PC-3 (cell line): ENCODE measurements around the gene KCNH8. TPM values are rescaled to one million over a fixed set of nuclear protein-coding genes. Genes with fewer than 3 reads are reported as not detected.

Source experiments
- ATAC-seq: fragments of 200-7000 bp; cut with Tn5 transposase; 2 replicates; pipeline ENCODE4 v1.9.1; 2020; ENCODE audit warnings: mild to moderate bottlenecking, moderate library complexity
- BruUV-seq: library from RNA; stranded (reverse); fragments of 400-500 nt; replicated peaks from 2 replicates; lab custom pipeline; 2021; lab: Mats Ljungman, UMichigan
- CTCF ChIA-PET: fragments of 300-600 bp; sonication (Branson Sonifier 250); formaldehyde crosslinking; loops from one replicate; lab custom pipeline; 2022; ENCODE audit warnings: antibody characterized with exemption; lab: Charles Lee
- POLR2A ChIA-PET: fragments of 300-600 bp; sonication (Branson Sonifier 250); formaldehyde crosslinking; loops from one replicate; lab custom pipeline; 2022; ENCODE audit warnings: antibody characterized with exemption; ENCODE audit not compliant: unreplicated experiment; lab: Charles Lee
- DNase-seq: peaks from one replicate; pipeline ENCODE4 v3.0.0-alpha.2; 2015
- H2AFZ ChIP-seq: fragments of 300-600 bp; sonication (generic); 2 replicates; pipeline ENCODE4 v1.6.0; 2016; ENCODE audit warnings: antibody characterized with exemption, low read length
- H3F3A ChIP-seq: fragments of 300-600 bp; sonication (generic); one replicate; pipeline ENCODE4 v1.6.0; 2017; ENCODE audit warnings: antibody characterized with exemption, low read length, control low read depth, mild to moderate bottlenecking; ENCODE audit not compliant: unreplicated experiment
- H3K27ac ChIP-seq: fragments of 300-600 bp; sonication (generic); 2 replicates; pipeline ENCODE4 v1.5.1; 2016; ENCODE audit warnings: mild to moderate bottlenecking, low read length
- H3K27me3 ChIP-seq: fragments of 300-600 bp; sonication (generic); 2 replicates; pipeline ENCODE4 v1.6.1; 2016; ENCODE audit warnings: low read length, mixed read lengths
- H3K36me3 ChIP-seq: fragments of 300-600 bp; sonication (generic); 2 replicates; pipeline ENCODE4 v1.6.1; 2016; ENCODE audit warnings: low read depth, mixed run types, low read length, mixed read lengths
- H3K4me1 ChIP-seq: fragments of 300-600 bp; sonication (generic); 2 replicates; pipeline ENCODE4 v1.5.1; 2016; ENCODE audit warnings: low read length; ENCODE audit not compliant: insufficient read depth
- H3K4me2 ChIP-seq: fragments of 300-600 bp; sonication (generic); 2 replicates; pipeline ENCODE4 v1.6.0; 2016; ENCODE audit warnings: low read length
- H3K4me3 ChIP-seq: fragments of 300-600 bp; sonication (generic); 2 replicates; pipeline ENCODE4 v1.5.1; 2016; ENCODE audit warnings: mild to moderate bottlenecking, low read length, mixed read lengths
- H3K79me2 ChIP-seq: fragments of 300-600 bp; sonication (generic); 2 replicates; pipeline ENCODE4 v1.6.1; 2017; ENCODE audit warnings: low read length, mixed read lengths
- H3K9ac ChIP-seq: fragments of 300-600 bp; sonication (generic); 2 replicates; pipeline ENCODE4 v1.6.0; 2016; ENCODE audit warnings: mild to moderate bottlenecking, low read length
- H3K9me2 ChIP-seq: fragments of 300-600 bp; sonication (generic); replicated peaks from 2 replicates; pipeline ENCODE4 v1.6.1; 2016; ENCODE audit warnings: mixed run types, low read length, mixed read lengths
- H3K9me3 ChIP-seq: fragments of 300-600 bp; sonication (generic); 2 replicates; pipeline ENCODE4 v1.6.1; 2016; ENCODE audit warnings: low read length, mixed read lengths
- H4K20me1 ChIP-seq: fragments of 300-600 bp; sonication (generic); 2 replicates; pipeline ENCODE4 v1.6.1; 2016; ENCODE audit warnings: low read length, mixed read lengths
- CTCF ChIP-seq: fragments of 300-600 bp; sonication (generic); conservative IDR thresholded peaks from 2 replicates; pipeline ENCODE4 v1.5.1; 2017; ENCODE audit warnings: antibody characterized with exemption, low read depth, mild to moderate bottlenecking, low read length
- EZH2 ChIP-seq: fragments of 300-600 bp; sonication (generic); IDR thresholded peaks from one replicate; pipeline ENCODE4 v1.6.1; 2017; ENCODE audit warnings: antibody characterized with exemption, mild to moderate bottlenecking, low read length; ENCODE audit not compliant: unreplicated experiment
- EZH2phosphoT487 ChIP-seq: fragments of 300-600 bp; sonication (generic); IDR thresholded peaks from 2 replicates; pipeline ENCODE4 v1.6.1; 2018; ENCODE audit warnings: mild to moderate bottlenecking, antibody characterized with exemption, low read length, borderline replicate concordance
- intact Hi-C: fragments of 100-400 bp; cut with micrococcal nuclease; formaldehyde crosslinking; loops from 2 replicates; pipeline ENCODE4 v1.9.0; 2023
- total RNA-seq: library from RNA; depleted of rRNA; stranded (reverse); fragments of >200 nt; gene quantifications from 2 replicates; pipeline ENCODE4 v1.2.3, GENCODE V29; 2014

Gene KCNH8
- total RNA-seq, 1 experiment from 2014 or later, result not detected

GRCh38 chr3:19365471-19365870, 217.2 kb downstream of the KCNH8 start:
- intact Hi-C loops, result no loop called here

GRCh38 chr3:19384868-19385267, 236.6 kb downstream of the KCNH8 start:
- Histone ChIP-seq H3K4me3 (no peak overlapping the region), H3K4me2 (no peak overlapping the region), H3F3A (no peaks in the 10 kb centered on the region), H3K36me3 (no peaks in the 10 kb centered on the region), H3K79me2 (no peaks in the 10 kb centered on the region), H2AFZ (no peak overlapping the region), H3K9me2 (no peaks in the 10 kb centered on the region), H3K27ac (no peak overlapping the region), H3K9ac (no peak overlapping the region), H3K9me3 (no peaks in the 10 kb centered on the region), H3K4me1 (no peaks in the 10 kb centered on the region), H3K27me3 (no peaks in the 10 kb centered on the region), H4K20me1 (no peaks in the 10 kb centered on the region)
- POLR2A ChIA-PET, result no interaction called here
- intact Hi-C loops, result no loop called here
- no peak for ATAC-seq
- BruUV-seq, result no TSS peak
- TF ChIP-seq EZH2 (no peak), EZH2phosphoT487 (no peak), CTCF (no peak)
- DNase-seq, result no peak
- CTCF ChIA-PET, result no interaction called here

More at GRCh38 chr3:19365471-19365870, 217.2 kb downstream of the KCNH8 start:
- Histone ChIP-seq H2AFZ (no peak overlapping the region), H3K9me2 (no peaks in the 10 kb centered on the region), H3K9ac (no peak overlapping the region), H3K4me3 (no peak overlapping the region), H3K9me3 (no peaks in the 10 kb centered on the region), H3K27ac (no peak overlapping the region), H3K27me3 (no peaks in the 10 kb centered on the region), H3K79me2 (no peaks in the 10 kb centered on the region), H3F3A (no peaks in the 10 kb centered on the region), H3K4me2 (no peak overlapping the region), H3K4me1 (no peaks in the 10 kb centered on the region), H4K20me1 (no peaks in the 10 kb centered on the region), H3K36me3 (no peaks in the 10 kb centered on the region)
- DNase-seq (no peak), ATAC-seq (no peak)
- TF ChIP-seq CTCF, result no peak
- no peak for TF ChIP-seq EZH2phosphoT487
- no TSS peak for BruUV-seq
- ChIA-PET POLR2A (no interaction called here), CTCF (no interaction called here)

GRCh38 chr3:19392150-19392549, 243.8 kb downstream of the KCNH8 start:
- intact Hi-C loops, result no loop called here
- H3K4me1 ChIP-seq, result no peaks in the 10 kb centered on the region
- 0 out of 2 replicates have a peak, but pooled peaks cover 13% of the 10 kb centered on the region for H3K27me3 ChIP-seq
- no peak overlapping the region for H3K4me2 ChIP-seq
- H3F3A ChIP-seq, result no peaks in the 10 kb centered on the region
- ATAC-seq (no peak), DNase-seq (no peak)
- H3K79me2 ChIP-seq, result no peaks in the 10 kb centered on the region
- H3K9me3 ChIP-seq, result no peaks in the 10 kb centered on the region; the same call in 1 of the 2 replicates
- H3K27ac ChIP-seq, result no peak overlapping the region
- H3K9me2 ChIP-seq, result no peaks in the 10 kb centered on the region
- H2AFZ ChIP-seq, result no peak overlapping the region
- CTCF ChIA-PET, result no interaction called here
- H3K36me3 ChIP-seq, result no peaks in the 10 kb centered on the region
- H3K4me3 ChIP-seq, result no peak overlapping the region
- BruUV-seq, result no TSS peak
- TF ChIP-seq CTCF (no peak), EZH2 (no peak), EZH2phosphoT487 (no peak)
- POLR2A ChIA-PET, result no interaction called here
- no peaks in the 10 kb centered on the region for H4K20me1 ChIP-seq
- H3K9ac ChIP-seq, result no peak overlapping the region
